Loucy (cell line): ENCODE data around the gene KCNK3.

Experiments
- EZH2phosphoT487 ChIP-seq: fragments of 200-600 bp; IDR thresholded peaks from 2 replicates; pipeline ENCODE4 v1.6.1; 2018; ENCODE audit warnings: antibody characterized with exemption, mild to moderate bottlenecking, moderate library complexity, borderline replicate concordance
- TF ChIP-seq, protein P1 (sequence below): fragments of 200-600 bp; sonication (generic); conservative IDR thresholded peaks from 2 replicates; pipeline ENCODE4 v1.5.1; 2014; ENCODE audit warnings: mild to moderate bottlenecking, antibody characterized with exemption, low read length

DNA sequence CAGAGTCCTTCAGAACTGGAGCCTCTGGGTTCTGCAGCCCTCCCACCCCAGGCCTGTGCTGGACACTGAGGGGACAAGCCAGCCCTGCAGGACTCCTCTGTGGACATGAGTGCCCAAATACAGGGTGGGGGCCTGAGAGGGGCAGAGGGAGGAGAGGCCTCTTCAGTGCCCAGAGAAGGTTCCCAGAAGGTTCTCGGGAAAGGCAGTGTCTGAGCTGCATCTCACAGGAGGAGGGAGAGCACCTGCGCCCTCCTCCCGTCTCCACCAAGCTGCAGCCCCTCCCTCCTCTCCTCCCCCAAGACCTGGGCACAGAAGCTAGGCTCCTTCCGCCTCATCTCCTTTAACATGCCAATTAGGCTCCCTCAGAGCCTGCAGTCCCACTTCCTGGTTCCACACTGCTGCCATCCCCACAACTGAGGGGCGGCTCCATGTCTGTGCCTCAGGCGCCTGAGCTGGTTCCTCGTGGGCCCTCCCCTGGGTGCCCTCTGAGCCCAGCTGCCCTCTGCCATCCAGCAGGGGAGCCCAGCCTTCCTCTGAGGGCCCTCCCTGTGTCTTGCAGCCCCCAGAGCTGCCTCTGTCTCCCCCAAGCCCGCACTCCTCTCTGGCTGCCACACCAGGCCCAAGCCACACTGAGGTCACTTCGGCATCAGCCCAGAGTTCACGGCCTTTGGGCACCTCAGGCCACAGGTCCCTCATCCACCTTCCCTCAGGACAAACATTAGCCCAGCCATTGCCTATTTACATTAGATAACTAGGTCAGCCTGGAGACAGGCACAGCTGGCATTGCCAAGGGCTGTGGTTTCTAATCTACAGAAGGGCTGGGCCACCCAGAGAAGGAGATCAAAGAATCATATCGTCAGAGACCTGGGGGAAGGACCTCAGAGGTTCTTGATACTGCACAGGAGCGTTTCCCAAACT, 28.9 kb downstream of the KCNK3 start:
- TF ChIP-seq, protein P1, sequence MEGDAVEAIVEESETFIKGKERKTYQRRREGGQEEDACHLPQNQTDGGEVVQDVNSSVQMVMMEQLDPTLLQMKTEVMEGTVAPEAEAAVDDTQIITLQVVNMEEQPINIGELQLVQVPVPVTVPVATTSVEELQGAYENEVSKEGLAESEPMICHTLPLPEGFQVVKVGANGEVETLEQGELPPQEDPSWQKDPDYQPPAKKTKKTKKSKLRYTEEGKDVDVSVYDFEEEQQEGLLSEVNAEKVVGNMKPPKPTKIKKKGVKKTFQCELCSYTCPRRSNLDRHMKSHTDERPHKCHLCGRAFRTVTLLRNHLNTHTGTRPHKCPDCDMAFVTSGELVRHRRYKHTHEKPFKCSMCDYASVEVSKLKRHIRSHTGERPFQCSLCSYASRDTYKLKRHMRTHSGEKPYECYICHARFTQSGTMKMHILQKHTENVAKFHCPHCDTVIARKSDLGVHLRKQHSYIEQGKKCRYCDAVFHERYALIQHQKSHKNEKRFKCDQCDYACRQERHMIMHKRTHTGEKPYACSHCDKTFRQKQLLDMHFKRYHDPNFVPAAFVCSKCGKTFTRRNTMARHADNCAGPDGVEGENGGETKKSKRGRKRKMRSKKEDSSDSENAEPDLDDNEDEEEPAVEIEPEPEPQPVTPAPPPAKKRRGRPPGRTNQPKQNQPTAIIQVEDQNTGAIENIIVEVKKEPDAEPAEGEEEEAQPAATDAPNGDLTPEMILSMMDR, result no peak
- TF ChIP-seq EZH2phosphoT487, result no peak
